GM18507 (cell line): ENCODE data around the gene ACADSB.

Experiments used
- DNase-seq: peaks from one replicate; pipeline ENCODE4 v3.0.0; 2011; ENCODE audit warnings: low read depth; ENCODE audit not compliant: insufficient read length; ENCODE audit errors: extremely low spot score
- FAIRE-seq: peaks from 2 replicates; lab custom pipeline; 2011; peaks lifted over from hg19 to GRCh38; lab: Jason Lieb, UNC

Gene ACADSB

DNA sequence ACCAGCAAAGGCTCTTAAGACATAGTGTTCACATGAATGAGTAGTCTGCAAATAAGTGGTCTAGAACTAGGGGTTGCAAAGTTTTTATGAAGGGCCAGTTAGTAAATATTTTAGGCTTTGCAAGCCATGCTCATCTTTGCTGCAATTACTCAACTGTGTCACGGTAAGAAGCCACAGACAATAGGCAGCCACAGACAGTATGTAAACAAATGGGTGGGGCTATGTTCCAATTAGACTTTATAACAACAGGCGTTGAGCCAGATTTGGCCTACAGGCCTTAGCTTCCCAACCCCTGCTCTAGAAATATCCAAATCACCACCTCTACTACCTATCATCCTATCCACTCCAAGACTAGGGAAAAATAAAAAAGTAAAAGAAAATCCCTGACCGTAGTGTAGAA, 9.5 kb upstream of the ACADSB start:
- FAIRE-seq = no peak
- DNase-seq = no peak

DNA sequence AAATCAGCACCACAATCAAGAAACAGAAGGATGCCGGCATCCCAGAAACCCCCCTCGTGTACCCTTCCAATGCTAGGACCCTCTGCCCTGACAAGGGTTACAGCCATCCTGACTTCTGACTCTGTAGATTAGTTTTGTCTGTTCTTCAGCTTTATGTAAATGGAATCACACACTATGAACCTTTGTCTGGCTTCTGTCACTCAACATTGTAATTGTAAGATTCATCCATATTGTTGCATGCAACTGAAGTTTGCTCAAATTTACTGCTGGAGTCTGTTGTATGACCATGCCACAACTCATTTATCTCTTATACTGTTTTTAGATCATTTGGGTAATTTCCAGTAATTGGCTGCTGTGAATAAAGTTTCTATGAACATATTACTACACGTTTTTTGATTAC, 8.7 kb upstream of the ACADSB start:
- DNase-seq = no peak

DNA sequence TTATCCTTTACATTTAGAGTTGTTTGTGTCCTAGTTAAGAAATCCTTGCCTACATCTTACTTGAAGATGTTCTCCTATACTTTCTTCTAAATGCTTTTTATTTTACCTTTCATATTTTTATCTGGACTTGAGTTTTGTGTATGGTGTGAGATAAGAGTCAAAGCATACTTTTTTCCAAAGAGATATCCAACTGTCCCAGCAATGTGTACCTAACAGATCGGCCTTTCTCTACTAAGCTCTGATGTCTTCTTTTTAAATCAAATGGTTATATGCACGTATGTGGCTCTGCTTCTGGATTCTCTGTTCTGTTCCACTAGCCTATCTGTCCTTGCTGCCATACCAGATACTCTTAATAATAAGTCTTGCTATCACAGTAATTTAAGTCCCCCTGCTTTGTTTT, 7.4 kb upstream of the ACADSB start:
- FAIRE-seq (no peak), DNase-seq (no peak)

More for the DNA sequence above, 8.7 kb upstream of the ACADSB start:
- no peak for FAIRE-seq

DNA sequence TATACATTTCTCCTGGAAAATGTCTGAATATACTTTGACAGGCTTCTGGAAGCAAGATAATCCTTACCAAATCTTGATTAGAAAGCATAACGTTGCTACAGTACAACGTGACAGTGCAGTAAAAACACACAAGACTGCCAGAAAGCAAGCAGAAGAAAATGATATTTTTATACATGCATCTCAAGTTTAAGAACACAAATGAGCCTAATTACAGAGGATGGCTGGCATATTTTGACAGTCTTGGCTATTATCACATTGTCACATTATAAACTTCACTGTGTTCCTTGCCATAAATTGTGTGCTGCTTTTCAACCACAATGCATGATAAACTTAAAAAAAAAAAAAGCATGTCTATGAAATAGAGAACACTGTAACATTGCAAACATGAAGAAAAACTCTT, 4.5 kb upstream of the ACADSB start:
- DNase-seq = no peak
- FAIRE-seq = no peak

DNA sequence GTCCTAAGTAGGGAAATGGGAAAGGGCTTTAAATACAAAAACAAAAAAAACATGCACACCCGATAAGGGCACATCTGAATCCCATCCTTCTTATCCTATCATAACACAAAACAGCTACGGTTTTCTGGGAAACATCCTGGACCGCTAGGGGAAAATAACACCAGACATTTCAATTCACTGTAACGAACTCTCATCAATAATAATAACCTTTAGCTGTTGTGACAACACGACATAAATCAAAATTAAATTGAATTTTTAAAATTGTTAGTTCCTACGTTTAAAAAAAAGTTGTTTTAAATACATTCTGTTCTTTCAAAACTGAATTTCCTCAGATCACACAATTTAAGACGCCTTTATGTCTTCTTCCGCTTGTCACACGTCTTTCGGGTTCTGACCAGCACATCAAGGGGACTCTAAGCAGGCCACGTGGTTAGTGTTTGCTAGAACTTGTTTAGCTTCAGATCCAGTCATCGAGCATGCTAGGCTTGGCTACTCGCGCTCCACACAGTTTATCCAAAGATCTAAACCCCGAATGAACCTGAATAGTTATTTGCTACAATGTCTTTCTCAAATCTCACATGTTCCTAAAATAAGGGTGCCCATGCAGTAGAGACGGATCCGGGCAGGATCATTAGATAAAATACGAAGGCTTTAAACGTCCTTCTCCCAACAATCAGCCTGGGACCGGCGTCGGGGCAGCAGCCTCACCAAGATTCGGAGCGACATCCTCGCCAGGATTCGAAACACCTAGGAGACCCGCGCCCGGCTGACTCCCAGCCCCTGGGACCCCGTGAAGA, 1.1 kb upstream of the ACADSB start:
- FAIRE-seq (peak; percentile 81), DNase-seq (peak; percentile 15)

DNA sequence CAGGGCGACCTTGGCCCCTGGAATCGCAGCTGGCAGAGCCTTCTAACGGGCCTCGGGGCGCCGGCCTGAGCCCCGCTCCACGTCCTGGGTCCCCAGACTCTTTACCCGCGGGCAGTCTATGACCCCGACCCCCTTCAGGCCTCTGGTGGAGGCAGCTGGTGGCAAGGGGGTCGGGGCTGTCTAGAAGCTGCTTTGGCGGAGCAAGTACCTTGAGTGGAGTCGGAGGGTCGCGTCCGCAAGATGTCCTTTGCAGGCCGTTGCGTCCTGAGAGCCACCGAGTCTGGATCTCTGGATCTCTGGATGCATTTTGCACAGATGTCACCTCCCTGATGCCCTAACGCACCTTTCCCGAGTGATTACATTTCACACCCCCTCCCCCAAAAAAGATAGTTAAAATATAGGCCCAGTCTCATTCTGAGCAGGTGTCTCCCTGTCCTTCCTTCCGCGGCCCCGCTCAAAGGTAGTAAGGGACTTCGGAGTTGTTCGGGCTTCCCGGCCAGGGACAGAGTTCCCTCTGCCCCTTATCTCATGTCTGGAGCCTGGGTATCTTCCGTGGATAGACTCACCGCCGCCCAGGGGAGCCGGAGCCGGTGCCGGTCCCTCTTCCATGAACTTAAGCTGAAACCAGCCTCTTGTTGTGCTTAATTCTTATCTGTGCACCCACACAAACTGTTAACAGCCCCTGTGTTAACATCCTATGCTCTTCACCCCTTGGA, 457 bp downstream of the ACADSB start:
- FAIRE-seq (no peak), DNase-seq (peak; percentile 4)

DNA sequence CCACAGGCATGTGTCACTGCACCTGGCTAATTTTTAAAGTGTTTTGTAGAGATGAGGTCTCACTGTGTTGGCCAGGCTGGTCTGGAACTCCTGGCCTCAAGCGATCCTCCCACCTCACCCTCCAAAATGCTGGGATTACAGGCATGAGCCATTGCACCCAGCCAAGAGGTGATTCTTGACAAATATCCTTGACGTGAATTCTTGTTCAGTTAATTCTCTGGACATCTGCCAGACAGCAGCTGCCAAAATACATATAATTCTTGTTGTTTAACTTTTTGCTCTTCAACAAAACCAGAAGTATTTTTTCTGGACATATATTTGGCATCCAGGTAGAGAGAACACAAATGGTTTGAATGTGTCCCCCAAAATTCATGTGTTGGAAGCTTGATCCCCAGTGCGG, 3.2 kb downstream of the ACADSB start:
- FAIRE-seq (no peak), DNase-seq (no peak)

DNA sequence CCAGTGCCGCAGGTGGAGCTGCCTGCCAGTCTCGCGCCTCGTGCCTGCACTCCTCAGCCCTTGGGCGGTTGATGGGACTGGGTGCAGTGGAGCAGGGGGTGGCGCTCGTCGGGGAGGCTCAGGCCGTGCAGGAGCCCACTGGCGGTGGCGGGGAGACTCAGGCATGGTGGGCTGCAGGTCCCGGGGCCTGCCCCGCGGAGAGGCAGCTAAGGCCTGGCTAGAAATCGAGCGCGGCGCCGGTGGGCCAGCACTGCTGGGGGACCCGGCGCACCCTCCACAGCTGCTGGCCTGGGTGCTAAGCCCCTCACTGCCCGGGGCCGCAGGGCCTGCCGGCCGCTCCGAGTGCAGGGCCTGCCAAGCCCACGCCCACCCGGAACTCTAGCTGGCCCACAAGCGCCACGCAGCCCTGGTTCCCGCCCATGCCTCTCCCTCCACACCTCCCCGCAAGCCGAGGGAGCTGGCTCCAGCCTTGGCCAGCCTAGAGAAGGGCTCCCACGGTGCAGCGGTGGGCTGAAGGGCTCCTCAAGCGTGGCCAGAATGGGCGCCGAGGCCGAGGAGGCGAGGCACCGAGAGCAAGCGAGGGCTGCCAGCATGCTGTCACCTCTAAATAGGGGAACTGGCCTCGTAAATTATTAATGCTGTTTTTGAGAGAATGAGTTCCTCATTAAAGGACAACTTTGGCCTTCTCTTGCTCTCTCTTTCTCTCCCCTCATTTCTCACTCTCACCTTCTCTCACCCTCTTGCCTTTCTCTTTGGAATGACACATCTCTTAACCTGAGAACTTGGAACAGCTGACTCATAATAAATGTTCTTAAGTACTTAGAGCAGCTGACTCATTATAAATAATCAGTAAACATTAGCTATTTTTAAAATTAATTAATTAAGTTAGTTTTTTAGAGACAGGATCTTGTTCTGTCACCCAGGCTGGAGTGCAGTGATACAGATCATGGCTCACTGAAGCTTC, 4.9 kb downstream of the ACADSB start:
- DNase-seq (no peak), FAIRE-seq (no peak)

DNA sequence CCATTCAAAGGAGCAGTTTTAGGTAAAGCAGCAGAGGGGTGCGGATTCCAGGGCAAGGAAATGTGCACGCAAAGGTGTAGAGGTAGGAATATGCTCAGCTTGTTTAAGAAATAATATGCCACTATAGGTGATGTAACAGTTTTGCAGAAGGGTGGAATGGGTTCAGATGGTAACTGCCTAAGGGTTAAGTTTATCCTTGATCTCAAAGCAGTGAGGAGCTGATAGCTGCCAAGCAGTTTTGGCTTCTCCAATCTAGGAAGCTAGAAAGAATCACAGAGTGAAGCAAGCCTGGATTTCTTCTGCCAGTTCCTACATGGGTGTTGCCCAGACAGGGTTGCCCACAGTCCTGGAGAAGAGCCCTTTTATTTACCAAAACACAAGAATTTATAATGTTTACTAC, 6.0 kb downstream of the ACADSB start:
- no peak for FAIRE-seq

DNA sequence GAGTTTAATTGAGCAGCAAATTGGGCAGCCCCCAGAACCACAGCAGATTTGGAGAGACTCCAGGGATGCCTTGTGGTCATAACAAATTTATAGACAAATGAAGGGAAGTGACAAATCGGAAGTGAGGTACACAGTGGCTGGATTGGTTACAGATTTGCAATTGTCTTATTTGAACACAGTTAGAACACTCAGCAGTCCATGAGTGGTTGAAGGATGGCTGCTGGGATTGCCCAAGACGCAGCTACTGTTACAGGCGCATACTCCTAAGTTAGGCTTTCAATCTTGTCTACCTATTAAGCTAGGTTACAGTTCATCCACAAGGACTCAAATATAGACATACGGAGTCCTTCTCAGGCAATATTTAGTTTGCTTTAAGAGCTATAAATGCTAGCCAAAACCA, 7.4 kb downstream of the ACADSB start:
- FAIRE-seq (no peak), DNase-seq (no peak)

More for the DNA sequence above, 6.0 kb downstream of the ACADSB start:
- DNase-seq = no peak

DNA sequence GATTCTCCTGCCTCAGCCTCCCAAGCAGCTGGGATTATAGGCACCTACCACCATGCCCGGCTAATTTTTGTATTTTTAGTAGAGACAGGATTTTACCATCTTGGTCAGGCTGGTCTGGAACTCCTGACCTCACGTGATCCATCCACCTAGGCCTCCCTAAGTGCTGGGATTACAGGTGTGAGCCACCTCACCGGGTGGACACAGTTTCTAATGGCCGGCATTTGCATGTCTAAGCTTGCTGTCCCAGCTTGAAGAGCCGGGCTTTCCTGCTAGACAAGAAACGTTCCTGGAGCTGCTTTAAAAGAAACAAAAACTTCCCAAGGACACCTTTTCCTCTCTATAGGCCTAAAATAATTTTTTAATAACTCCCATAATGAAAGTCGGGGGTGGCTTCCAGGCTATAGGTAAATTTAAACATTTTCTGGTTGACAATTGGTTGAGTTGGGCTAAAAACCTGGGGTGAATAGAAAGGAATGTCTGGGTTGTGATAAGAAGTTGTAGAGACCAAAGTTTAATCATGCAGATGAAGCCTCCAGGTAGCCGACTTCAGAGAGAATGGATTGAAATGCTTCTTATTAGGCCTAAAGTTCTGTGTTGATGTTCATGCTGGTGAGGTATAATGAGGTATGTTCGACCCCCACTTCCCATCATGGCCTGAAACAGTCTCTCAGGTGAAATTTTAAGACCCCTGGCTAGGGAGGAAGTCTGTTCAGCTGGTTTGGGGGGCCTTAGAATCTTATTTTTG, 8.8 kb downstream of the ACADSB start:
- DNase-seq (no peak), FAIRE-seq (no peak)

DNA sequence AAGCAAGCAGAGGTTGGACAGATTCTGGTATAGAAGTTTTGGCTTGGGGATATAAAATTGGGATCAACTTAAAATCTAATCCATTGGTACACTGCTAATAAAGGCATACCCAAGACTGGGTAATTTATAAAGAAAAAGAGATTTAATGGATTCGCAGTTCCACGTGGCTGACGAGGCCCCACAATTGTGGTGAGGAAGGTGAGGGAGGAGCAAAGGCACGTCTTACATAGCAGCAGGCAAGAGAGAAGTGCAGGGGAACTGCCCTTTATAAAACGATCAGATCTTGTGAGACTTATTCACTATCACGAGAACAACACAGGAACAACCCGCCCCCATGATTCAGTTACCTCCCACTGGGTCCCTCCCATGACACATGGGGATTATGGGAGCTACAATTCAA, 9.7 kb downstream of the ACADSB start:
- no peak for DNase-seq
- no peak for FAIRE-seq

DNA sequence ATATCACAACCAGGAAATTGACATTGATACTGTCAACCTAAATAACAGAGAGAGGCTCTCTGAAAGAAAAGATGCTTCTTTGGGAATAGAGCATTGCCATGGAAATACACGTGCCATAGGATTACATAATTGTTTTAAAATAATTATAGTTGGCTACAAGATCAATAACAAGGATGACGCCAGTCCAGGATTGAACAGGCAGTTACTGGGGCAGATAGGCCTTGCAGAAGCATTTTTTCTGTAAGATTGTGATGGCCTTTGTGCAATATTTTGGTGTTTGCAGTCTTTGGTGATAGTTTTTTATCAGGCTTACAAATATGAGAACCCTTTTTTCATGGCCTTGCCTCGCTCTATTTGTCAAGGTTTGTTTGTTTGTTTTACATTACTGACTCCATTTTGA, 10.5 kb downstream of the ACADSB start:
- DNase-seq = no peak
- no peak for FAIRE-seq

DNA sequence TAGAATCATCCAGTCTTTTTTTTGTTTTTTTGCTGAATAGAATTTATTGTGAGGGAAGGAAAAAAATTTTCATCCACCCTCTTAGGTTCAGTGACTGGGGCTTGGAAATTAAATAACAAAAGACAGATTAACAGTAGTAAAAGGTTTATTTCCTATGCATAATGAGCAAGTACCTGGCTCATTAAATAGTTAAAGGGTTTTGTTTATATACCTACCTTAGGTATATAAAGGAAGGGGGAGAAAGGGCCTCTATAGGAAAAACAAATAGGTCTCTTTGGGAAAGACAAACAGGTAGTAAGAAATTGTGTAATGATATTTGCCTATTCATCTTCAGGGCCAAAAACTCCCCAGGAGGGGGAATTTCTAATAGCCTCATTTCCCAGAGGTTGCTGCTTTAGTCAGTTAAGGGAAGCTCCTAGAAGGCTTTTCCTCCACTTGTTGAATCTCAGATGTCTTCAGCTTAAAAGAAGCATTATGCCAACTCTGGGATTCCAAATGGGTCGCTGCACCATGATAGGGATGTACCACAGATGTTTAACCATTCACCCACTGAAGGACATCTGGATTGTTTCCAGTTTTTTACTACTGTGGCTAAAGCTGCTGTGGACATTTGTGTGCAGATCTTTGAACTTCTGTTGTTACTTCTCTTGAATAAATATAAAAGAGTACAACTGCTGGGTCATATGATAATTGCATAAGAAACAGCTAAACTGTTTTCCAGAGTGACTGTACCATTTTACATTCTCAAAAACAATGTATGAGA, 11.3 kb downstream of the ACADSB start:
- FAIRE-seq = no peak
- DNase-seq = no peak

DNA sequence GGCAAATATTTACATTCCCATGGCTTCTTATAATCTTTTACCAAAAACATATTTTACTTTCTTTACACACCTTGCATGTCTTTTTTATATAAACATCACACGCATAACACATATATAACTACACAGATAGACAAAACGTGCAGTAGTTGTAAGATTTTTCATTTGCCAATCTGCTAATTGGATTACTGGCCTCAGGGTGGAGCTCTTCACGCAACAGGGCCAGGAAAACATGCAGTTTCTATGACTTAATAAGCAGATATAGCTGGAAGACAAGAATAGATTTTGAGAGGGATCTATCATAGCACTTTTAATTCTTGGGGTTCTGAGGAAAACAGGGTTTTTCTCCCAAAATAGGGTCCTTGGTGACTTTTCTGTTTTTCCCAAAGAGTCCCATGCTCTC, 12.7 kb downstream of the ACADSB start:
- FAIRE-seq (no peak), DNase-seq (no peak)

DNA sequence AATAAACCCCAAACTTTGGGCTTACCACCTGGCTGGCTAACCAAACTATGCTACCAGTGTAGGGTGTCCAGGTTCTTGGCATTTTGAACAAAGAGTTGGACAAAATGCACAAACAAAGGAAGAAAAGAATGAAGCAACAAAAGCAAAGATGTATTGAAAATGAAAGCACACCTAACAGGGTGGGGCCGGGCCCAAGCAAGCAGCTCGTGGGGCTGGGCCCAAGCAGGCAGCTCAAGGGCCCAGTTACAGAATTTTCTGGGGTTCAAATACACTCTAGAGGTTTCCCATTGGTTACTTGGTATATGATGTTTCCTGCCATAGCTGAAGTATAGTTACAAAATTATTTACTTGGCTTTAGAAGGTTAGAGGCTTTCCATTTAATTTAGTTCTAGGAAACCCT, 15.7 kb downstream of the ACADSB start:
- DNase-seq (no peak), FAIRE-seq (no peak)

DNA sequence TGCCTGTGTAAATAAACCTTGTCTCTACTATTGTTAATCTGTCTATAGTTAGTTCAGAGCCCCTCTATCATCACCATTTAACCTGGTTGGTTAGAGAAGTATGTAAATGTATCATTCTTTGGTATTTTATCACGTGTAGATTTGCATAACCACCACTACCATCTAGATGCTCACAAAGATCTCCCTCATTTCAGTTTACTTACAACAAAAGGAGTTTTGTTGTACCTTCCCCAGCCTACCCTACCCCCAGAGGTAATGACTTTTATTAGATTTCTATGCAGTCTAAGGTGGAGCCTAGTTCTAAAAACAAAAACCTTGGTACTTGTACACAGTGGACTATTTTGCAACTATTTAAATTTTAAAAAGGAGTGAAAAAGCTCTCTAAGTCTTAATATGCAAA, 17.5 kb downstream of the ACADSB start:
- no peak for DNase-seq
- FAIRE-seq = no peak

DNA sequence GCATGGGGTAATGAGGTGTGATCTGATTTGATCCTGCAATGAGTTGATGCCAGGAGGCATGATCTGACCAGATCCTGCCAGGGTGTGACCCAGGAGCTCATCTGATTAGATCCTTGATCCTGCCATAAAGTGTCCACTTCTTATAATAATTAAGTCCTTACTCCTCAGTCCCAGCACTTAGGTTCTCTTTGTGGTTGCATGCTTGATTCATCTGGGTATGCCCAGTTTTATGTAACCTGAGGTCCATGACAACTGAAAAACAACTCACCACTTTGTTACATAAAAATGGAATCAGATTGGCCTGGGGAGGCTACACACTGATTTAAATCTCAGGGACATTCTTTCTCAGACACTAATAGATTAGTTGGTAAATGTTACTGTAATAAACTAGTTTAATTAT, 19.1 kb downstream of the ACADSB start:
- no peak for FAIRE-seq
- DNase-seq = no peak

DNA sequence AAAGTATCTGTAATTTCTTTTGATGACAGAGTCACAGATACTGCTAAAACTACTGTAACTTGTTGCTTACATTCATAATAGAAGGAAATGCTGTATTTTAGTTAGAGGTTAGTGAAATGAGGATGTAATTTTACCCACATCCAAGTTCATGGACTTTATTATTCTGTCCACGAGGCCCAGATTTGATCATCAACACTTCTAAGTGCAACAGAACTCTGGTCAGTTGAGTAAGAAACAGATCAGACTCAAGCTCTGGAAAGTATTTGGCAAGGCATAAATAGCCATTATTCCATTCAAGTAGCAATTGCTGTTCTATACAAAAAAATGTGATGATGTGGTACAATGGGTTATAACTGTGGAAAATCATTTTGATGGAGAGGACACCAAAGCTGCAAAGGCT, 22.3 kb downstream of the ACADSB start:
- DNase-seq (no peak), FAIRE-seq (no peak)
